Measurements from ENCODE around the gene CABLES2. TPM values are rescaled to one million over a fixed set of nuclear protein-coding genes. Genes with fewer than 3 reads are reported as not detected.

Gene CABLES2
- total and polyA plus RNA-seq, 4 donors, result 0.92 to 3.2 (median 2.0) TPM

- WGBS, result 81% methylated on average over 10 of the region's 10 CpGs
- Histone ChIP-seq H3K27ac (ENCODE audit: low read depth in 1 of 2, low read length in 2 of 2) (no peak overlapping the region), H3K27me3 (ENCODE audit: control insufficient read depth in 4 of 4, insufficient read depth in 4 of 4, low read length in 3 of 4) (peaks cover 0 to 4% (median 0%) of the 10 kb centered on the region in 4 donors)
Measured at GRCh38 chr20:62451156-62451767, 44.2 kb upstream of the CABLES2 start.

More at GRCh38 chr20:62451156-62451767, 44.2 kb upstream of the CABLES2 start:
- DNase-seq (ENCODE audit: low spot score), result no peak
- Histone ChIP-seq H3K9ac (ENCODE audit: low read depth in 1 of 2, low read length in 2 of 2) (no peak overlapping the region), H3K4me1 (ENCODE audit: control insufficient read depth in 4 of 4, insufficient read depth in 4 of 4, low read length in 3 of 4) (peaks cover 1 to 9% (median 5%) of the 10 kb centered on the region in 4 donors), H3K36me3 (ENCODE audit: control insufficient read depth in 4 of 4, insufficient read depth in 3 of 4, low read depth in 1 of 4, low read length in 3 of 4) (no peaks in the 10 kb centered on the region), H3K4me3 (ENCODE audit: low read depth in 1 of 3, low read length in 3 of 3) (no peak overlapping the region), H3K9me3 (ENCODE audit: control insufficient read depth in 4 of 4, low read length in 3 of 4) (no peaks in the 10 kb centered on the region)
- TF ChIP-seq FOXA2 (IDR thresholded peaks at IDR 0.05), result no peak
- TF ChIP-seq RAD21 (IDR thresholded peaks at IDR 0.05), result no peak
- TF ChIP-seq HNF4A (conservative IDR thresholded peaks at IDR 0.05), result no peak
- no peak for TF ChIP-seq SP1 (IDR thresholded peaks at IDR 0.05)
- TF ChIP-seq TAF1 (conservative IDR thresholded peaks at IDR 0.05), result no peak
- no peak for TF ChIP-seq RXRA (IDR thresholded peaks at IDR 0.05)
- no peak for TF ChIP-seq FOXA1 (IDR thresholded peaks at IDR 0.05)
- TF ChIP-seq ATF3 (IDR thresholded peaks at IDR 0.05), result no peak
- no peak for TF ChIP-seq GABPA (IDR thresholded peaks at IDR 0.05 in 1 of 2, conservative IDR thresholded peaks at IDR 0.05 in 1 of 2)
- TF ChIP-seq YY1 (IDR thresholded peaks at IDR 0.05), result no peak
- no peak for TF ChIP-seq EGR1 (IDR thresholded peaks at IDR 0.05; ENCODE audit: low read depth in 2 of 2)
- TF ChIP-seq HNF4G (IDR thresholded peaks at IDR 0.05), result no peak
- no peak for TF ChIP-seq JUND (IDR thresholded peaks at IDR 0.05)
- no peak for TF ChIP-seq REST (IDR thresholded peaks at IDR 0.05)
- no peak for TF ChIP-seq MAX (IDR thresholded peaks at IDR 0.05)
- TF ChIP-seq ZBTB33 (IDR thresholded peaks at IDR 0.05), result no peak
- no peak for TF ChIP-seq CTCF (IDR thresholded peaks at IDR 0.05; ENCODE audit: low read depth, low read length, missing input control)

Measured in liver (tissue), 9 donors.